HepG2 (cell line): ENCODE data around the gene B3GNT8. TPM values are rescaled to one million over a fixed set of nuclear protein-coding genes. Genes with fewer than 3 reads are reported as not detected.
A peak's percentile ranks its signal among the peaks of the same experiment; 100 is the strongest.

Source experiments
- BCL6 ChIP-seq: IDR thresholded peaks from 2 replicates; pipeline ENCODE4 v1.6.1; 2016; ENCODE audit warnings: missing genetic modification reagents, missing compliant biosample characterization
- BRD4 ChIP-seq: sonication (generic); formaldehyde crosslinking; IDR thresholded peaks from 2 replicates; pipeline ENCODE4 v1.4.0; 2020; ENCODE audit warnings: missing genetic modification reagents
- ISX ChIP-seq: sonication (generic); formaldehyde crosslinking; conservative IDR thresholded peaks from 2 replicates; pipeline ENCODE4 v1.5.0; 2020; ENCODE audit warnings: missing genetic modification reagents
- KLF11 ChIP-seq: IDR thresholded peaks from 2 replicates; pipeline ENCODE4 v1.6.1; 2016; ENCODE audit warnings: missing compliant biosample characterization
- PLRG1 ChIP-seq: fragments of 450-650 bp; conservative IDR thresholded peaks from 2 replicates; pipeline ENCODE4 v1.6.1; 2016
- REL ChIP-seq: sonication (generic); formaldehyde crosslinking; conservative IDR thresholded peaks from 2 replicates; pipeline ENCODE4 v1.8.0; 2022; ENCODE audit warnings: mild to moderate bottlenecking, missing genetic modification reagents, moderate library complexity
- STAT5B ChIP-seq: sonication (generic); formaldehyde crosslinking; IDR thresholded peaks from 2 replicates; pipeline ENCODE4 v1.4.0; 2020; ENCODE audit warnings: missing genetic modification reagents
- SUZ12 ChIP-seq: fragments of 150-350 bp; IDR thresholded peaks from 2 replicates; pipeline ENCODE4 v1.6.1; 2014; ENCODE audit warnings: low read depth, low read length
- ZNF225 ChIP-seq: sonication (generic); formaldehyde crosslinking; IDR thresholded peaks from 2 replicates; pipeline ENCODE4 v1.4.0; 2020; ENCODE audit warnings: mild to moderate bottlenecking, missing genetic modification reagents
- ZNF484 ChIP-seq: sonication (generic); formaldehyde crosslinking; IDR thresholded peaks from 2 replicates; pipeline ENCODE4 v1.5.1; 2020; ENCODE audit warnings: mild to moderate bottlenecking, low read depth, missing genetic modification reagents, borderline replicate concordance
- ZNF7 ChIP-seq: IDR thresholded peaks from 2 replicates; pipeline ENCODE4 v1.6.1; 2016; ENCODE audit warnings: missing biosample characterization, missing genetic modification reagents
- polyA plus RNA-seq, 8 experiments: library from polyadenylated mRNA; depleted of rRNA in 3 of 8; stranded (reverse) in 7 of 8; unstranded in 1 of 8; fragments of >200 nt; fragmentation: Illumina TruSeq in 4 of 8; extraction: Trizol in 4 of 8; gene quantifications; 2 replicates each; pipeline versions ENCODE4 v1.2.1 to v1.2.3, GENCODE V29; 2011 to 2016; ENCODE audit warnings: low read depth in 4 of 8, missing spikeins in 1 of 8, mixed read lengths in 1 of 8; ENCODE audit not compliant: insufficient read depth in 1 of 8
- total RNA-seq, 5 experiments: library from RNA; depleted of rRNA; stranded (reverse); fragments of >200 nt; fragmentation: Illumina TruSeq; extraction: Trizol; gene quantifications; 2 replicates each; pipeline ENCODE4 v1.2.3, GENCODE V29; 2016; ENCODE audit warnings: low read depth in 1 of 5
- TF ChIP-seq, protein P1 (sequence below): IDR thresholded peaks from 2 replicates; pipeline ENCODE4 v1.6.1; 2012; ENCODE audit warnings: low read depth, low read length, improper control_type of control experiment
- TF ChIP-seq, protein P2 (sequence below): sonication (generic); formaldehyde crosslinking; IDR thresholded peaks from 2 replicates; pipeline ENCODE4 v1.4.0; 2020; ENCODE audit warnings: missing genetic modification reagents
- TF ChIP-seq, protein P3 (sequence below): sonication (generic); formaldehyde crosslinking; IDR thresholded peaks from 2 replicates; pipeline ENCODE4 v1.8.1; 2023; ENCODE audit warnings: mild to moderate bottlenecking, moderate library complexity, missing genetic modification reagents
- TF ChIP-seq, protein P4 (sequence below): sonication (generic); formaldehyde crosslinking; IDR thresholded peaks from 2 replicates; pipeline ENCODE4 v1.4.0; 2020; ENCODE audit warnings: missing genetic modification reagents
- TF ChIP-seq, protein P5 (sequence below): sonication (generic); formaldehyde crosslinking; IDR thresholded peaks from 2 replicates; pipeline ENCODE4 v1.4.0; 2020; ENCODE audit warnings: missing genetic modification reagents, borderline replicate concordance
- TF ChIP-seq, protein P6 (sequence below): sonication (generic); formaldehyde crosslinking; IDR thresholded peaks from 2 replicates; pipeline ENCODE4 v1.8.0; 2022; ENCODE audit warnings: low read depth, missing genetic modification reagents

B3GNT8 gene
- total and polyA plus RNA-seq, 2 of the 13 experiments (the other 11 are each of a cell fraction or from before 2014, with no cell fraction given), result 0.26 to 1.9 TPM

DNA sequence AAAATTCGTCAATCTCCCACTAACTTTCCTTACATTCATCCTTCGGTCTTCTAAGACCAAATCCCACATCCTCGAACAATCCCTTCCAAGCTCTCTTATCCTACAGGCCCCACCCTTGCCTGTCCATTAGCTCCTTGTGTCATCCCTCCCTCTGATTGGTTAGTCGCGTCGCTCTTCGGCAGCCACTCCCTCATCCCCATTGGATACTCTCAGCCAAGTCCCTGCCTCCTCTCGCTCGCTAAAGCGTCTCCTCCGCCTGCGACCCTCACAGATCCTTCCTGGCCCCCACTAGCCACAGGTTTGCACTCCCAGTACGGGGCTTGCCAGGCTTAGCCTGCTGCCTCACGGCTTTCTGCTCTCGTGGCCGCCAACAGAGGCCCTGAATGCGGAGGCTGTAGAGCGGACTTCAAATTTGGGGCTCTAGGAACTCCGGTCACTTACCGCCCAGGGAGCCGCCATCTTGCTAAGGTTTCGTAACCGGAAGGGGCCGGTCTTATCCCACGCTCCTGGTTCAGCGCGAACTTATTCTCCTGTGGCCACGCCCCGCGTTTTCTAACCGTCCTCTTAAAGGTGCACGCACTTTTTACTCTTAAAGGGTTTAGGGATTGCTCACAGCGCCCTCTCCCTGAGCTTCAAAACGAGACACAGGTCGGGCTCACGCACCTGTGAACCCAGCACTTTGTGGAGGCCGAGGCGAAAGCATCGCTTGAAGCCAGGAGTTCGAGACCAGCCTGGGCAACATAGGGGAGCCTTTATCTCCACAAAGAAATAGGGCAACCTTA is 12.5 kb upstream of the B3GNT8 start, which contains the start of gene DMAC2 (continued):
- TF ChIP-seq, protein P1, sequence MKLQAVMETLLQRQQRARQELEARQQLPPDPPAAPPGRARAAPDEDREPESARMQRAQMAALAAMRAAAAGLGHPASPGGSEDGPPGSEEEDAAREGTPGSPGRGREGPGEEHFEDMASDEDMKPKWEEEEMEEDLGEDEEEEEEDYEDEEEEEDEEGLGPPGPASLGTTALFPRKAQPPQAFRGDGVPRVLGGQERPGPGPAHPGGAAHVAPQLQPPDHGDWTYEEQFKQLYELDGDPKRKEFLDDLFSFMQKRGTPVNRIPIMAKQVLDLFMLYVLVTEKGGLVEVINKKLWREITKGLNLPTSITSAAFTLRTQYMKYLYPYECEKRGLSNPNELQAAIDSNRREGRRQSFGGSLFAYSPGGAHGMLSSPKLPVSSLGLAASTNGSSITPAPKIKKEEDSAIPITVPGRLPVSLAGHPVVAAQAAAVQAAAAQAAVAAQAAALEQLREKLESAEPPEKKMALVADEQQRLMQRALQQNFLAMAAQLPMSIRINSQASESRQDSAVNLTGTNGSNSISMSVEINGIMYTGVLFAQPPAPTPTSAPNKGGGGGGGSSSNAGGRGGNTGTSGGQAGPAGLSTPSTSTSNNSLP, result peak; percentile 50
- TF ChIP-seq SUZ12 (no peak), ZNF7 (CRISPR knock-in tag) (no peak), STAT5B (CRISPR knock-in tag) (no peak), PLRG1 (no peak), ISX (CRISPR knock-in tag) (no peak), ZNF484 (no peak), KLF11 (CRISPR knock-in tag) (0 out of 2 replicates have a peak, but pooled peaks have one; percentile 30), REL (CRISPR knock-in tag) (no peak), BRD4 (CRISPR knock-in tag) (no peak), ZNF225 (CRISPR knock-in tag) (no peak), BCL6 (0 out of 2 replicates have a peak, but pooled peaks have one; percentile 7)
- TF ChIP-seq, protein P2, sequence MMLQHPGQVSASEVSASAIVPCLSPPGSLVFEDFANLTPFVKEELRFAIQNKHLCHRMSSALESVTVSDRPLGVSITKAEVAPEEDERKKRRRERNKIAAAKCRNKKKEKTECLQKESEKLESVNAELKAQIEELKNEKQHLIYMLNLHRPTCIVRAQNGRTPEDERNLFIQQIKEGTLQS (CRISPR knock-in tag), result no peak
- TF ChIP-seq, protein P3, sequence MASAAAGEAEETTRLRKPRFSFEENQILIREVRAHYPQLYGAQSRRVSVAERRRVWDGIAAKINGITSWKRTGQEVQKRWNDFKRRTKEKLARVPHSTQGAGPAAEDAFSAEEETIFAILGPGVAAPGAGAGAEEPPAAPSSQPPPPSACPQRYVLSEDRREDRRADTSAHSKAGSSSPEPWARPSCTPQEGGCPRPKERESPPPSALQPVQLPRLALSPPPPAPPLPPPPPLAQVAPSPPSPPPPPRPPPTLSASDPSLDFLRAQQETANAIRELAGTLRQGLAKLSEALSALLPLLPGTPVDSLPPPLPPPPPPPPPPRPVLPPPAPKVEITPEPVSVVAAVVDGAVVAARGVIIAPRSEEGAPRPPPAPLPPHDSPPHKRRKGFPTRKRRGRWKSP (CRISPR knock-in tag), result no peak
- TF ChIP-seq, protein P4, sequence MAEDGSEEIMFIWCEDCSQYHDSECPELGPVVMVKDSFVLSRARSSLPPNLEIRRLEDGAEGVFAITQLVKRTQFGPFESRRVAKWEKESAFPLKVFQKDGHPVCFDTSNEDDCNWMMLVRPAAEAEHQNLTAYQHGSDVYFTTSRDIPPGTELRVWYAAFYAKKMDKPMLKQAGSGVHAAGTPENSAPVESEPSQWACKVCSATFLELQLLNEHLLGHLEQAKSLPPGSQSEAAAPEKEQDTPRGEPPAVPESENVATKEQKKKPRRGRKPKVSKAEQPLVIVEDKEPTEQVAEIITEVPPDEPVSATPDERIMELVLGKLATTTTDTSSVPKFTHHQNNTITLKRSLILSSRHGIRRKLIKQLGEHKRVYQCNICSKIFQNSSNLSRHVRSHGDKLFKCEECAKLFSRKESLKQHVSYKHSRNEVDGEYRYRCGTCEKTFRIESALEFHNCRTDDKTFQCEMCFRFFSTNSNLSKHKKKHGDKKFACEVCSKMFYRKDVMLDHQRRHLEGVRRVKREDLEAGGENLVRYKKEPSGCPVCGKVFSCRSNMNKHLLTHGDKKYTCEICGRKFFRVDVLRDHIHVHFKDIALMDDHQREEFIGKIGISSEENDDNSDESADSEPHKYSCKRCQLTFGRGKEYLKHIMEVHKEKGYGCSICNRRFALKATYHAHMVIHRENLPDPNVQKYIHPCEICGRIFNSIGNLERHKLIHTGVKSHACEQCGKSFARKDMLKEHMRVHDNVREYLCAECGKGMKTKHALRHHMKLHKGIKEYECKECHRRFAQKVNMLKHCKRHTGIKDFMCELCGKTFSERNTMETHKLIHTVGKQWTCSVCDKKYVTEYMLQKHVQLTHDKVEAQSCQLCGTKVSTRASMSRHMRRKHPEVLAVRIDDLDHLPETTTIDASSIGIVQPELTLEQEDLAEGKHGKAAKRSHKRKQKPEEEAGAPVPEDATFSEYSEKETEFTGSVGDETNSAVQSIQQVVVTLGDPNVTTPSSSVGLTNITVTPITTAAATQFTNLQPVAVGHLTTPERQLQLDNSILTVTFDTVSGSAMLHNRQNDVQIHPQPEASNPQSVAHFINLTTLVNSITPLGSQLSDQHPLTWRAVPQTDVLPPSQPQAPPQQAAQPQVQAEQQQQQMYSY (CRISPR knock-in tag), result no peak
- TF ChIP-seq, protein P5, sequence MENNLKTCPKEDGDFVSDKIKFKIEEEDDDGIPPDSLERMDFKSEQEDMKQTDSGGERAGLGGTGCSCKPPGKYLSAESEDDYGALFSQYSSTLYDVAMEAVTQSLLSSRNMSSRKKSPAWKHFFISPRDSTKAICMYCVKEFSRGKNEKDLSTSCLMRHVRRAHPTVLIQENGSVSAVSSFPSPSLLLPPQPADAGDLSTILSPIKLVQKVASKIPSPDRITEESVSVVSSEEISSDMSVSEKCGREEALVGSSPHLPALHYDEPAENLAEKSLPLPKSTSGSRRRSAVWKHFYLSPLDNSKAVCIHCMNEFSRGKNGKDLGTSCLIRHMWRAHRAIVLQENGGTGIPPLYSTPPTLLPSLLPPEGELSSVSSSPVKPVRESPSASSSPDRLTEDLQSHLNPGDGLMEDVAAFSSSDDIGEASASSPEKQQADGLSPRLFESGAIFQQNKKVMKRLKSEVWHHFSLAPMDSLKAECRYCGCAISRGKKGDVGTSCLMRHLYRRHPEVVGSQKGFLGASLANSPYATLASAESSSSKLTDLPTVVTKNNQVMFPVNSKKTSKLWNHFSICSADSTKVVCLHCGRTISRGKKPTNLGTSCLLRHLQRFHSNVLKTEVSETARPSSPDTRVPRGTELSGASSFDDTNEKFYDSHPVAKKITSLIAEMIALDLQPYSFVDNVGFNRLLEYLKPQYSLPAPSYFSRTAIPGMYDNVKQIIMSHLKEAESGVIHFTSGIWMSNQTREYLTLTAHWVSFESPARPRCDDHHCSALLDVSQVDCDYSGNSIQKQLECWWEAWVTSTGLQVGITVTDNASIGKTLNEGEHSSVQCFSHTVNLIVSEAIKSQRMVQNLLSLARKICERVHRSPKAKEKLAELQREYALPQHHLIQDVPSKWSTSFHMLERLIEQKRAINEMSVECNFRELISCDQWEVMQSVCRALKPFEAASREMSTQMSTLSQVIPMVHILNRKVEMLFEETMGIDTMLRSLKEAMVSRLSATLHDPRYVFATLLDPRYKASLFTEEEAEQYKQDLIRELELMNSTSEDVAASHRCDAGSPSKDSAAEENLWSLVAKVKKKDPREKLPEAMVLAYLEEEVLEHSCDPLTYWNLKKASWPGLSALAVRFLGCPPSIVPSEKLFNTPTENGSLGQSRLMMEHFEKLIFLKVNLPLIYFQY (CRISPR knock-in tag), result no peak
- TF ChIP-seq, protein P6, sequence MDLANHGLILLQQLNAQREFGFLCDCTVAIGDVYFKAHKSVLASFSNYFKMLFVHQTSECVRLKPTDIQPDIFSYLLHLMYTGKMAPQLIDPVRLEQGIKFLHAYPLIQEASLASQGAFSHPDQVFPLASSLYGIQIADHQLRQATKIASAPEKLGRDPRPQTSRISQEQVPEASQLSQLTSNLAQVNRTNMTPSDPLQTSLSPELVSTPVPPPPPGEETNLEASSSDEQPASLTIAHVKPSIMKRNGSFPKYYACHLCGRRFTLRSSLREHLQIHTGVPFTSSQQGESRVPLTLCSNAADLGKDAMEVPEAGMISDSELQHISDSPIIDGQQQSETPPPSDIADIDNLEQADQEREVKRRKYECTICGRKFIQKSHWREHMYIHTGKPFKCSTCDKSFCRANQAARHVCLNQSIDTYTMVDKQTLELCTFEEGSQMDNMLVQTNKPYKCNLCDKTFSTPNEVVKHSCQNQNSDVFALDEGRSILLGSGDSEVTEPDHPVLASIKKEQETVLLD (CRISPR knock-in tag), result no peak
